MM.1S (cell line): ENCODE data around the gene HDAC9.

ENCODE experiments used
- DNase-seq: peaks from one replicate; pipeline ENCODE4 v3.0.0-alpha.2; 2015
- H2AFZ ChIP-seq: fragments of 300-600 bp; sonication (generic); 2 replicates; pipeline ENCODE4 v1.6.0; 2016; ENCODE audit warnings: antibody characterized with exemption, low read length
- H3F3A ChIP-seq: fragments of 300-600 bp; sonication (generic); 2 replicates; pipeline ENCODE4 v1.6.1; 2016; ENCODE audit warnings: mild to moderate bottlenecking, antibody characterized with exemption, low read length, moderate library complexity, mixed read lengths; ENCODE audit not compliant: insufficient read depth
- H3K27ac ChIP-seq: fragments of 300-600 bp; sonication (generic); 2 replicates; pipeline ENCODE4 v1.5.1; 2016; ENCODE audit warnings: mild to moderate bottlenecking, low read length
- H3K27me3 ChIP-seq: fragments of 300-600 bp; sonication (generic); replicated peaks from 2 replicates; pipeline ENCODE4 v1.6.0; 2016; ENCODE audit warnings: low read length; ENCODE audit not compliant: insufficient read depth
- H3K36me3 ChIP-seq: fragments of 300-600 bp; sonication (generic); replicated peaks from 2 replicates; pipeline ENCODE4 v1.6.1; 2016; ENCODE audit warnings: mild to moderate bottlenecking, low read length, mixed read lengths; ENCODE audit not compliant: insufficient read depth
- H3K4me1 ChIP-seq: fragments of 300-600 bp; sonication (generic); 2 replicates; pipeline ENCODE4 v1.6.1; 2016; ENCODE audit warnings: low read length, mixed read lengths
- H3K4me2 ChIP-seq: fragments of 300-600 bp; sonication (generic); 2 replicates; pipeline ENCODE4 v1.6.0; 2016; ENCODE audit warnings: low read depth, low read length
- H3K4me3 ChIP-seq: fragments of 300-600 bp; sonication (generic); 2 replicates; pipeline ENCODE4 v1.5.1; 2016; ENCODE audit warnings: low read length, mixed read lengths
- H3K79me2 ChIP-seq: fragments of 300-600 bp; sonication (generic); 2 replicates; pipeline ENCODE4 v1.6.1; 2016; ENCODE audit warnings: mixed run types, low read length, mixed read lengths
- H3K9ac ChIP-seq: fragments of 300-600 bp; sonication (generic); 2 replicates; pipeline ENCODE4 v1.6.1; 2016; ENCODE audit warnings: low read length, mixed read lengths
- H3K9me2 ChIP-seq: fragments of 300-600 bp; sonication (generic); replicated peaks from 2 replicates; pipeline ENCODE4 v1.6.1; 2016; ENCODE audit warnings: mild to moderate bottlenecking, low read length, mixed read lengths; ENCODE audit not compliant: insufficient read depth
- H3K9me3 ChIP-seq: fragments of 300-600 bp; sonication (generic); replicated peaks from 2 replicates; pipeline ENCODE4 v1.6.1; 2016; ENCODE audit warnings: mild to moderate bottlenecking, low read length, mixed read lengths; ENCODE audit not compliant: insufficient read depth
- H4K20me1 ChIP-seq: fragments of 300-600 bp; sonication (generic); 2 replicates; pipeline ENCODE4 v1.6.1; 2016; ENCODE audit warnings: mild to moderate bottlenecking, low read length, moderate library complexity, mixed read lengths; ENCODE audit not compliant: insufficient read depth
- CTCF ChIP-seq: fragments of 300-600 bp; sonication (generic); IDR thresholded peaks from 2 replicates; pipeline ENCODE4 v1.5.1; 2016; ENCODE audit warnings: antibody characterized with exemption, low read length, mixed read lengths
- EZH2 ChIP-seq: fragments of 300-600 bp; sonication (generic); optimal IDR thresholded peaks from 2 replicates; pipeline ENCODE3; 2017; ENCODE audit warnings: low read depth, mild to moderate bottlenecking, antibody characterized with exemption, low read length, mixed read lengths
- EZH2phosphoT487 ChIP-seq: fragments of 300-600 bp; sonication (generic); IDR thresholded peaks from 2 replicates; pipeline ENCODE4 v1.6.1; 2018; ENCODE audit warnings: antibody characterized with exemption, low read length

Gene HDAC9

GRCh38 chr7:18906901-18907300, 411.4 kb downstream of the HDAC9 start:
- Histone ChIP-seq H3K4me3 (no peak overlapping the region), H3F3A (no peaks in the 10 kb centered on the region), H3K9ac (no peak overlapping the region), H3K4me1 (no peaks in the 10 kb centered on the region), H3K27me3 (no peaks in the 10 kb centered on the region), H3K4me2 (no peak overlapping the region), H2AFZ (no peak overlapping the region), H3K27ac (no peak overlapping the region), H3K36me3 (no peaks in the 10 kb centered on the region), H3K9me2 (no peaks in the 10 kb centered on the region), H3K79me2 (no peaks in the 10 kb centered on the region), H4K20me1 (no peaks in the 10 kb centered on the region), H3K9me3 (no peaks in the 10 kb centered on the region)
- TF ChIP-seq CTCF, result no peak
- TF ChIP-seq EZH2phosphoT487, result no peak
- no peak for TF ChIP-seq EZH2
- DNase-seq, result no peak

- TF ChIP-seq EZH2, result no peak
- no peak for TF ChIP-seq EZH2phosphoT487
- TF ChIP-seq CTCF, result no peak
- no peaks in the 10 kb centered on the region for H3K9me3 ChIP-seq
- no peaks in the 10 kb centered on the region for H3K36me3 ChIP-seq
- no peak overlapping the region for H3K27ac ChIP-seq
- H2AFZ ChIP-seq, result no peak overlapping the region
- DNase-seq, result no peak
- no peaks in the 10 kb centered on the region for H3K4me1 ChIP-seq
- H4K20me1 ChIP-seq, result no peaks in the 10 kb centered on the region
- no peaks in the 10 kb centered on the region for H3K9me2 ChIP-seq
- no peak overlapping the region for H3K9ac ChIP-seq
- no peaks in the 10 kb centered on the region for H3K27me3 ChIP-seq
- no peaks in the 10 kb centered on the region for H3F3A ChIP-seq
- H3K79me2 ChIP-seq, result no peaks in the 10 kb centered on the region
- no peak overlapping the region for H3K4me2 ChIP-seq
- no peak overlapping the region for H3K4me3 ChIP-seq
Measured at GRCh38 chr7:18913106-18913505, 417.6 kb downstream of the HDAC9 start.

DNA sequence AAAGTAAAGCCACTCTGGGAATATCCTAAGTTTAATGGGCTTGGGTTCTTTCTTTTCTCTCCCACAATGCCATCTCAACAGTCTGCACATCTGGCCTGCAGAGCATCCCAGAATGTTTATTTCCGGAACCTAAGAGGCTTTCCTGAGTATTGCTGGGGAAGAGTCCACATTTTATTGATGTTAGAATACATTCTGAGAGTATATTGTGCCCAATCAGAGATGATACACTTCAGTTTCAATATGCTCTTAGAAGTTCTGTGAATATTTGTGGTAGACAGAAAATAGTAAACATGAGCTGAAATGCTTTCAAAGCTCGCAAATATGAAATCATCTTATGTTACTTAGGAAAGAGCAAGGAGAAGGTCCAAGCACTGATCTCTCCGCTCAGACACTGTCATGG, 421.3 kb downstream of the HDAC9 start:
- Histone ChIP-seq H3K9me2 (no peaks in the 10 kb centered on the region), H2AFZ (no peak overlapping the region), H3K9ac (no peak overlapping the region), H3F3A (no peaks in the 10 kb centered on the region), H3K36me3 (no peaks in the 10 kb centered on the region), H3K4me1 (no peaks in the 10 kb centered on the region), H3K79me2 (no peaks in the 10 kb centered on the region), H3K9me3 (0 out of 2 replicates have a peak, but pooled peaks cover 3% of the 10 kb centered on the region), H3K4me3 (no peak overlapping the region), H3K27ac (no peak overlapping the region), H4K20me1 (no peaks in the 10 kb centered on the region), H3K4me2 (no peak overlapping the region), H3K27me3 (no peaks in the 10 kb centered on the region)
- DNase-seq, result no peak
- TF ChIP-seq CTCF (no peak), EZH2phosphoT487 (no peak), EZH2 (no peak)
